Esophagus (tissue), 2 donors: ENCODE results near the gene C16orf96. TPM values are rescaled to one million over a fixed set of nuclear protein-coding genes. Genes with fewer than 3 reads are reported as not detected.

Source experiments
- H3K27ac ChIP-seq, 2 donors: one replicate each; pipeline ENCODE4 v1.5.1; 2013; ENCODE audit warnings: low read depth in 2 of 2, mild to moderate bottlenecking in 2 of 2, inconsistent platforms in 1 of 2, low read length in 1 of 2, moderate library complexity in 1 of 2
- H3K27me3 ChIP-seq, 2 donors: one replicate each; pipeline ENCODE4 v1.6.1; 2013; ENCODE audit warnings: low read length in 2 of 2, control low read depth in 1 of 2, mild to moderate bottlenecking in 1 of 2; ENCODE audit not compliant: insufficient read depth in 2 of 2, control insufficient read depth in 1 of 2
- H3K36me3 ChIP-seq, 2 donors: one replicate each; pipeline ENCODE4 v1.6.1; 2013; ENCODE audit warnings: low read length in 1 of 2; ENCODE audit not compliant: control insufficient read depth in 2 of 2, insufficient read depth in 2 of 2
- H3K4me1 ChIP-seq, 2 donors: one replicate each; pipeline ENCODE4 v1.6.1; 2013; ENCODE audit warnings: low read length in 1 of 2; ENCODE audit not compliant: control insufficient read depth in 2 of 2, insufficient read depth in 2 of 2
- H3K4me3 ChIP-seq, 2 donors: one replicate each; pipeline ENCODE4 v1.5.1; 2013; ENCODE audit warnings: low read length in 2 of 2, mild to moderate bottlenecking in 2 of 2, low read depth in 1 of 2, moderate library complexity in 1 of 2
- H3K9me3 ChIP-seq, 2 donors: one replicate each; pipeline ENCODE4 v1.6.1; 2013; ENCODE audit warnings: mild to moderate bottlenecking in 2 of 2, low read depth in 1 of 2, low read length in 1 of 2, moderate library complexity in 1 of 2; ENCODE audit not compliant: control insufficient read depth in 2 of 2, insufficient read depth in 1 of 2
- WGBS, 2 donors: extraction: QIAGEN DNeasy Blood & Tissue Kit; methylation state at CpG; one replicate each; pipeline ENCODE4 v1.1.7; 2013; 5-methylcytosine and 5-hydroxymethylcytosine counted together
- polyA plus RNA-seq, 2 donors: library from polyadenylated mRNA; stranded (reverse); fragments of 200-250 nt; gene quantifications; one replicate each; pipeline ENCODE4 v1.2.3, GENCODE V29; 2013
- donor health status: healthy with polysubstance abuse.
- donor health status: Bipolar disorder and iron deficiency.

C16orf96 gene
- polyA plus RNA-seq, 2 donors: 0.04 to 0.08 TPM

DNA sequence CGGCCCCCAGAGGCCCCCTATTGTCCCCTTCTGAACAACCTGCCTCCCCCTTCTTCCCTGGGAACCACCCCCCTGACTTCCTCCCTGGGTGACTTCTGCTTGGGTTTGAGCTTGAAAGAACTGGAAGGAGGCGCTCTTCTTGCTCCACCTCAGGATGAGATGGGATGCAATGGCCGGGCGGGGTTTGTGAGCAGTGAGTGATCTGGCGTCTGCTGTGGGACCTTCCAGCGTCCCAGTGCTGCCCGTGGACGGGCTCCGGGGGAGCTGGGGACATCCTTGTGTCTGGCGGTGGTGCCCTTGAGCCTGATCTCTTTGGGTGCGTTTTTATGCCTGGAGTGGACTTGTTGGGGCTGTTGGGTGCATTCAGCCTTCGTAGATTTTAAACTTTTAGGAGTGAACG, 80.1 kb downstream of the C16orf96 start:
- H3K36me3 ChIP-seq: peaks cover 5 to 19% of the 10 kb centered on the region in 2 donors
- H3K4me3 ChIP-seq: no peak overlapping the region
- H3K27ac ChIP-seq: no peak overlapping the region
- no peaks in the 10 kb centered on the region for H3K27me3 ChIP-seq
- peaks cover 3 to 9% of the 10 kb centered on the region in 2 donors for H3K4me1 ChIP-seq
- 91 to 92% methylated on average over 13 of the region's 13 CpGs for WGBS, 2 donors
- no peaks in the 10 kb centered on the region for H3K9me3 ChIP-seq

DNA sequence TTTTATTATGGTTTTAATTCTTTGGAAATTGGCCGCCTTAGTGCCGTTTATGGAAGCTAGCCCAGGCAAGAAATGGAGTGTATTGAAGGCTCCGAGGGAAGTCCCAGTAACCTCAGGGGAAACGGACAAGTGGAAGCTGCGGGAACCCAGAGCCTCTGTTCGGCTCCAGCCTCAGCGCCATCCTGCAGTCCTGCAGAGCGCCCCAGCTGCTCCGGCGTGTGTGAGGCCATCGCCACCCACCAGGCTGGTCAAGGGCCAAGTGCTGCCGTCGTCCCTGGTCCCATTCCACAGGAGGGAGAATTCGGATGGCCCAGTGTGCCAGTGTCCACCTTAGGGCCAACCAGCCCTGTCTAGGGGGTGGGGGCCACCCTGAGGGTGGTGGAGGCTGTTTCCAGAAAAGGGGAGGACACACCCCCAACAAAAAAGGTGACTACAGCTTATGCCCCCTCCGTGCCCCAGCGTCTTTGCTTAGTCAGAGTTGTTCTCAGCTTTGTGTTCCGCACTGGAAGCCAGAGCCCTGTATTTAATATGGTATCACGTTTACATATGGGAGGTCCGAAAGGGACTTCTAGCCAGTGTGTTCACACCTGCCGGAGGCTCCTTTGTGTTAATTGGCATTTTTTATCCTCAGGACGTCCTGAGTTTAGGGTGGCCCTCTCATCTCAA, 81.5 kb downstream of the C16orf96 start:
- H3K27me3 ChIP-seq: no peaks in the 10 kb centered on the region
- WGBS, 2 donors: 82 to 85% methylated on average over 21 of the region's 21 CpGs
- no peak overlapping the region for H3K4me3 ChIP-seq
- no peaks in the 10 kb centered on the region for H3K9me3 ChIP-seq
- peaks cover 3 to 9% of the 10 kb centered on the region in 2 donors for H3K4me1 ChIP-seq
- H3K36me3 ChIP-seq: peaks cover 5 to 19% of the 10 kb centered on the region in 2 donors
- H3K27ac ChIP-seq: no peak overlapping the region

DNA sequence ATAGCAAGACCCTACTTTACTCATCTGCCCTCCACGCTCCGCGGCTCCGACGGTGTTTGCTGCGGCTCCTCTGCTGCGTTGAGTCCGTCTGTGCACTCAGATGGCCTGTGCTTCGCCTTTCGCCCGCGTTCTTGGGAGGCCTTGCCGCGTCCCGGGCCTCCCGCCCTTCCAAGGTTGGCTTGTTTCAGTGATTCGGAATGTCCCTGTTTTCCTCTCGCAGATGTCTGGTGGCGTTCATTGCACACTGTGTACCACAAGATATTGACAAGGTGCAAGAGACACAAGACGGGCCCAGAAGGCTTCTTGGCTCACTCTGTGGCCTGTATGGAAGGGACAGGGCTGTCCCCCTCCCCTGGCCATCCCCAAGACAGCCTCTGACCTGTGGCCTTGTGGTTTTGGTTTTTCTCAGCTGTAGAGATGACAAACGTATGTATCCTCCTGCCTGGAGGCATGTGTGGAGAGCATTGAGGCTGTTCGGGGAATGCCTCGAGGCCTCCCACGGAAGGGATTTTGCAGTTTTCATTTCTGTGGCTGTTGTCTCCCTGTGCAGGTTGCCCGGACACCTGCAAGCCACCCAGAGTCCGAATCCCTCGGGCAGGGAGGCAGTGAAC, 83.9 kb downstream of the C16orf96 start:
- H3K27me3 ChIP-seq: no peaks in the 10 kb centered on the region
- no peak overlapping the region for H3K27ac ChIP-seq
- peaks cover 0 to 7% of the 10 kb centered on the region in 2 donors for H3K4me1 ChIP-seq
- H3K36me3 ChIP-seq: peaks cover 5 to 11% of the 10 kb centered on the region in 2 donors
- WGBS, 2 donors: 84 to 89% methylated on average over 27 of the region's 27 CpGs
- no peak overlapping the region for H3K4me3 ChIP-seq
- H3K9me3 ChIP-seq: no peaks in the 10 kb centered on the region

DNA sequence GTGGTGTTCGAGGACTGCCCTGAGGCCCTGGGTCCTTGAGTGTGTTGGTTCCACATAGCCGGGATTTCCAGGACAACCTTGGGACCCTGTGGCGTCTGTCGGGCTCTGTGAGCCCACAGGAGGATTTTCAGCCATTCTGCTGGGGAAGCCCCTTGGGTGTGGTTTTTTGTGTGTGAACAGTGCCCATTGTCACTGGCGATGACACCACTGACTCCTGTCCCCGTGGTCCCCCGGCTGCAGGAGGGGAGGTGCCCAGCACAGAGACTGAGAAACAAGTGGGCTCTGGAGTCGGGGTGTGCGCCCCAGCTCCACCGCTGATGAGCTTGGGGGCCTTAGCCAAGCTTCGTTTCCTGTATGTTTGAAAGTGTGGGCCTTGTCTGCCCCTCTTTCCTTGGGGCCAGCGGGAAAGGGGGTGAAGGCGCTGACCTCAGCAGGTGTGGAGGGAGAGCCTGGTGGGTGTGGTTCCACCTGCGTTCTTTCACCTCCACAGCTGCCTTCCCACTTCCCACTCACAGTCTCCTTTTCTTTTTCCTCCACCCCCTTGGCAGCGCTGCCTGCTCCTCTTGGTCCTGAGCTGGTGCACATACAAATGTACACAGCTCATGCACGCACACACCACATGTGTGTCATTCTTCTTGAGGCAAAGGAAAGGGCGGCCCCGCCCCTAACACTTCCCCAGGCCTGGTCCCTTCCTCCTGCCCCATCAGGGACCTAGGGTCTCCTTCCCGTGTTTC, 84.6 kb downstream of the C16orf96 start:
- Histone ChIP-seq H3K27ac (no peak overlapping the region), H3K4me3 (no peak overlapping the region), H3K27me3 (no peaks in the 10 kb centered on the region), H3K9me3 (no peaks in the 10 kb centered on the region), H3K36me3 (peaks cover 5 to 14% of the 10 kb centered on the region in 2 donors), H3K4me1 (peaks cover 0 to 7% of the 10 kb centered on the region in 2 donors)
- WGBS, 2 donors: 67 to 70% methylated on average over 18 to 19 of the region's 19 CpGs

DNA sequence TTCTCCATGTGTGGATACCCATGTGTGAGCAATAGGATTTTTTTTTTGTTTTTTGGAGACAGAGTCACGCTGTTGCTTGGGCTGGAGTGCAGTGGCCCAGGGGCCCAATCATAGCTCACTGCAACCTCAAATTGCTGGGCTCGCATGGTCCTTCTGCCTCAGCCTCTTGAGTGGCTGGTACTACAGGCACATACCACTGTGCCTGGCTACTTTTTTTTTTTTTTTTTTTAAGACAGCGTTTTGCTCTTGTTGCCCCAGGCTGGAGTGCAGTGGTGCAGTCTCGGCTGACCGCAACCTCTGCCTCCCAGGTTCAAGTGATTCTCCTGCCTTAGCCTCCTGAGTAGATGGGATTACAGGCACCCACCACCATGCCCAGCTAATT, 85.2 kb downstream of the C16orf96 start:
- no peak overlapping the region for H3K4me3 ChIP-seq
- H3K4me1 ChIP-seq: peaks cover 0 to 7% of the 10 kb centered on the region in 2 donors
- H3K27ac ChIP-seq: no peak overlapping the region
- peaks cover 5 to 14% of the 10 kb centered on the region in 2 donors for H3K36me3 ChIP-seq
- WGBS, 2 donors: 82 to 84% methylated on average over 5 of the region's 5 CpGs
- H3K9me3 ChIP-seq: no peaks in the 10 kb centered on the region
- no peaks in the 10 kb centered on the region for H3K27me3 ChIP-seq

DNA sequence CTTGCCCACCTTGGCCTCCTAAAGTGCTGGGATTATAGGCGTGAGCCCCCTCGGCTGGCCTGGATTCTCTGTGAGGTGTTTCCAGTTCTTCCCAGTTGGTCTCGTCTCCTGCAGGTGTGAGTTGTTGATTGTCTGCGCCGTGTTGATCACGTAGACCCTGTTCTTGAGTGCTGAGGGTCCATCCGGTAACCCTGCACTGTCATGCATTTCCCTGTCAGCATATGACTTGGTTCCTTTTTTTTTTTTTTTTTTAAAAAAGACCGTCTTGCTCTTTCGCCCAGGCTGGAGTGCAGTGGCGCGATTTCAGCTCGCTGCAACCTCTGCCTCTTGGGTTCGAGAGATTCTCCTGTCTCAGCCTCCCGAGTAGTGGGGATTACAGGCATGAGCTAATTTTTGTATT, 85.8 kb downstream of the C16orf96 start:
- Histone ChIP-seq H3K9me3 (no peaks in the 10 kb centered on the region), H3K27ac (no peak overlapping the region), H3K27me3 (no peaks in the 10 kb centered on the region), H3K4me1 (peaks cover 0 to 7% of the 10 kb centered on the region in 2 donors), H3K36me3 (peaks cover 5 to 14% of the 10 kb centered on the region in 2 donors), H3K4me3 (no peak overlapping the region)
- 90 to 92% methylated on average over 14 of the region's 14 CpGs for WGBS, 2 donors

DNA sequence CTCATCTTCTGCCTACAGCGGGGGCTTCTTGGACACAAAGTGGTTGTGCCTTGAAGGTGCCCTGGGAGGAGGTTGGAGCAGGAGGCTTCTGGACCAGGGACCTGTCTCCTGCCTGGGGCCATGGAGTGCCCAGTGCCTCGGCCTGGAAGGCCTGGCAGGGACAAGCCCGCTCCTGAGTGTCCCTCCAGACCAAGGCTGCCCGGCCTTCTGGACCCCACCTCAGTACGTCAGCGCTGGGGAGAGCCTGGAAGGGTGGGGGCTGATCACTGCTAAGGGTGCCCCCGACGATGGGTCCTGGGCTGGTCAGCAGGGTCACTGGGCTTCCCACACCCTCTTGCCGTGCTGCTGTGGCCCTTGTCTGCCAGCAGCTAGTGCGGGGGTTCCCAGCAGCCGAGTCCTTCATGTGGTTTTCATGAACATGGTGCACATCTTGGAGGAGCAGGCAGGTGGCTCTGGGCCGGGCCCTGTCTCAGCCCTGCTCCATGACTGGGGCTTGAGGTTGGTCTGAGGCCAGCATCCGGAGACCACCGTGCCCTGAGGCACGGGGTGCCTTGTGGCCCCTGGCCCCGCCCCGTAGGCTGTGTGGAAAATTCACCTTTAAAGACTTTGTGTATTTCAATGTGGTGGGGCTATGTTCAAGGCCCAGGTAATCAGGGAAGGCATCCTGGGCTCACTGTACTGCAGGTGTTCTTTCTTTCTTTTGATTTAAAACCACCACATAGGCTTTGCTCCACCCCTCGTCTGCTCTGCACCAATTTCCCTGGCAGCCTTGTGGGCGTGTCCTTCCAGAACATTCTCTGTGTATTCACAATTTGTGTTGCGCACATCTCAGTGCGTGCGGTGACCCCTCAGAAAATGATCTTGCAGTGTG, 90.9 kb downstream of the C16orf96 start:
- WGBS, 2 donors: 93 to 94% methylated on average over 21 to 22 of the region's 22 CpGs
- H3K4me1 ChIP-seq: no peaks in the 10 kb centered on the region
- no peak overlapping the region for H3K4me3 ChIP-seq
- no peaks in the 10 kb centered on the region for H3K9me3 ChIP-seq
- H3K27ac ChIP-seq: no peak overlapping the region
- H3K27me3 ChIP-seq: no peaks in the 10 kb centered on the region
- peaks cover 8 to 19% of the 10 kb centered on the region in 2 donors for H3K36me3 ChIP-seq

DNA sequence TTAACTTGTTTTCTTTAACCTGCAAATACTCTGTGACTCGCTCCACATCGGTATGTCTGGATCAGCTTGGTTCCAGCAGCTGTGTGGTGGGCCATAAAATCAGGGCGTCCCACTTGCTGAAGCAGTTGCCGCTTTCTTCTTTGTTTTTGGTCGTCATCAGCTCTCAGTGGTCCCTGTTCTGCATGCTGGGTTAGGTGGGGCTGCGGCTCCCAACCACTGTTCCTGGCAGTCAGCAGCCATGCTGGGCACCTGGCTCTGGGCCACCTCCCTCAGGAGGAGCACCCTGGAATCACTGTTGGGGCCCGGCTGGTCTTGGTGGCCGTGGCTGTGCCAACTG, 91.5 kb downstream of the C16orf96 start:
- Histone ChIP-seq H3K9me3 (no peaks in the 10 kb centered on the region), H3K27me3 (no peaks in the 10 kb centered on the region), H3K4me3 (no peak overlapping the region), H3K27ac (no peak overlapping the region), H3K4me1 (no peaks in the 10 kb centered on the region), H3K36me3 (peaks cover 9 to 25% of the 10 kb centered on the region in 2 donors)
- WGBS, 2 donors: 96% methylated on average over 8 of the region's 8 CpGs

DNA sequence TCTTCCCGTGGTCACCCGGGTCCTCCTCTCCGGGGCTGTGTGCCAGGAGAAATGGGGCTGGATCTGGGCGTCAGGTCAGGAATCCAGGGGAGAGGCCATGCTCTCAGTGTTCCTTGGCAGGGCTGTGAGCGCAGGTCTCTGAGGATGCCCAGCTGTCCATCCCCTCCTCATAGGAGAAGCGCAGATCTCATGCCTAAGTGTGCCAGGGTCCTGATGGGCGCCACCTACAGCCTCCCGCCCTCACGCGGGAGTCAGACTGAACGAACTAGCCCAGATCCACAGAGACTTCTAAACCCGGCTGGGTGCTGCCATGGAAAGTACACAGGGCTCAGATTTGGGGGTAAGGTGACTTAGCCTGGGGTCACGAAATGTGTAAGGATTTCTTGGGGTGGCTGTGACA, 92.8 kb downstream of the C16orf96 start:
- Histone ChIP-seq H3K9me3 (no peaks in the 10 kb centered on the region), H3K36me3 (peaks cover 14 to 30% of the 10 kb centered on the region in 2 donors), H3K27ac (no peak overlapping the region), H3K4me3 (no peak overlapping the region), H3K4me1 (no peaks in the 10 kb centered on the region), H3K27me3 (no peaks in the 10 kb centered on the region)
- WGBS, 2 donors: 94 to 95% methylated on average over 13 of the region's 13 CpGs
